Measurements from ENCODE around the gene BANP.

BANP gene

DNA sequence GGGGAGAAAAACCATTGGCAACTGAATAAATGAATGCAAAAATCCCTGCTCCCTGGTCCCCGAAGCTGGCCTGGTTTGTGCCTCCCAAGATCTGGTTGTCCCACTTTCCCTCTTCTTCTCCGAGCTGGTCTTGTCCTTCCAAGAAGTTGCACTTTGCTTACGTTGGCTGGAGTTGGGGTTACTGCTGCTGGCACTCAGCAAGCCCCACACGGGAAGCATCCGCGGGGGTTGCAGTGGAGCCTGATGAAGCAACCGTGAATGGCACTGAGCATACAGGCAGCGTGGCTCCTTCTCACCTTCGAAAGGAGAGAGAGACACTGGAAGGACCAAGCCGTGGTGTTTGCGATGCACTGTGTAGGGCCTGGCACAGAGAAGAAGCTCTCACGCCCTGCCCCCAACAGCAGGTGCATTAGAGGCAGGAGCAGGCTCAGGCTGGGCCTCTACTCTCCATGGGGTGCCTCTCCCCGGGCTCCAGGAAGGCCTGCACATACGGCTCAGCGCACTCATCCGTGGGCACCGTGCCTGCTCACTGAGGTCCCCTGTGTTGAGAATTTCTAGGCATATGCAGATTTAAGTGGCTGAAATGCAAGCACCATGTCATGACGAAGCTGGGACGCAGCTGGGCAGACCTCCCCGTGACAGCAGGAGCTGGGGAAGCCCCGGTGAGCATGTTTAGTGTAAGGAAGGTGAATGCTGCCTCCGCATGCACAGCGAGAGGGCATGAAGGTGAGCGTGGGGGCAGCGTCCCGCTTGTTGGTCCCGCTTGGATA is 27.0 kb upstream of the BANP start:
- in situ Hi-C loops (cut with MboI; ENCODE audit: low pct_unique_long_range_greater_than_20kb, low sequenced_read_pairs, unreplicated experiment): no loop called here
- TF ChIP-seq, protein P1, sequence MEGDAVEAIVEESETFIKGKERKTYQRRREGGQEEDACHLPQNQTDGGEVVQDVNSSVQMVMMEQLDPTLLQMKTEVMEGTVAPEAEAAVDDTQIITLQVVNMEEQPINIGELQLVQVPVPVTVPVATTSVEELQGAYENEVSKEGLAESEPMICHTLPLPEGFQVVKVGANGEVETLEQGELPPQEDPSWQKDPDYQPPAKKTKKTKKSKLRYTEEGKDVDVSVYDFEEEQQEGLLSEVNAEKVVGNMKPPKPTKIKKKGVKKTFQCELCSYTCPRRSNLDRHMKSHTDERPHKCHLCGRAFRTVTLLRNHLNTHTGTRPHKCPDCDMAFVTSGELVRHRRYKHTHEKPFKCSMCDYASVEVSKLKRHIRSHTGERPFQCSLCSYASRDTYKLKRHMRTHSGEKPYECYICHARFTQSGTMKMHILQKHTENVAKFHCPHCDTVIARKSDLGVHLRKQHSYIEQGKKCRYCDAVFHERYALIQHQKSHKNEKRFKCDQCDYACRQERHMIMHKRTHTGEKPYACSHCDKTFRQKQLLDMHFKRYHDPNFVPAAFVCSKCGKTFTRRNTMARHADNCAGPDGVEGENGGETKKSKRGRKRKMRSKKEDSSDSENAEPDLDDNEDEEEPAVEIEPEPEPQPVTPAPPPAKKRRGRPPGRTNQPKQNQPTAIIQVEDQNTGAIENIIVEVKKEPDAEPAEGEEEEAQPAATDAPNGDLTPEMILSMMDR (IDR thresholded peaks at IDR 0.05; ENCODE audit: extremely low read depth, insufficient read depth, missing control alignments): no peak
- peak; percentile 90 for DNase-seq (ENCODE audit: low spot score)

GRCh38 chr16:87924811-87925670 is 26.2 kb upstream of the BANP start:
- in situ Hi-C loops (cut with MboI; ENCODE audit: low pct_unique_long_range_greater_than_20kb, low sequenced_read_pairs, unreplicated experiment): no loop called here
- TF ChIP-seq, protein P1 (IDR thresholded peaks at IDR 0.05; ENCODE audit: extremely low read depth, insufficient read depth, missing control alignments): no peak
- DNase-seq (ENCODE audit: low spot score): no peak

DNA sequence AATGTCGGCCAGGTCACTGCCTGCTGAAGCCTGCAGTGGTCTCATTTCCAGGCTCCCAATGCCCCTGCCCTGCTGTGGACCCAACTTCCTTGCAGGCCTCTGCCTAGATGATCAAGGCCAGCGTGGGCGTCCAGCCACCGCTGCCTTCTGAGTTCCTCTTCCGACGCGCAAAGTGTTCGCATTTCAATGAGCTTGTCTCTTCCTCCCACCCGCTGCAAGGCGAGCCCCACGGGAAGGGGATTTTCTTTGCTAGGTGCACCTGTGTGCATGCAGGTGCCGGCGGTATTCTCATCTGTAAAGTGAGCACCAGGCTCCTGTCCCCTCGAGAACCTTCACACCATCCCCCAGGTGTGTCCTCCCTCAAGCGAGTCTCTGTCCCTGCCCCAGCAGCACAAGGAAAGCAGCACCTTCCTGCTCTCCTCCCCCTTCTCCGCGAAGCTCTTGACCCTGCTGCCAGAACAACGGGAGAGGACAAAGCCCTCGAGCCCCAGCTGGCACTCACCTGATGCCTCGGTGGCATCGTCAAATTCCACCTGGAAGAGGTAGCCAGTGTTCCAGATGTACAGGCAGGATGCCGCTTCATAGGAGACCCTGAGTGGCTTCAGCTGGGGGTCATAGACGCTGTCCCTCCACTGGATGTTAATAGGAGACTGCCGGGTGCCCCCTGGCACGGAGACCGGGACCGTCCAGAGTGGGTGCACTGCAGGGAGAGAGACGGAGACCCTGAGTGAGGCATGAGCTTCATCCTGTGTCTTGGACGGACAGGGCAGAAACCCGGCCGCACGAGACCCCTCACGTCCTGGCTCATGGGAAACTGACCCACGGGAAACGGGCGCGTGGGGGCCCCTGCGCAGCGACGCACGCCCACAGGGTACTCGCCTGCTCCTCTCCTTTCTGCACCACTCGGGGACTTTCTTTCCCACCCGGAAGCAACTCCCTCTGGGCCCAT is 24.7 kb upstream of the BANP start:
- DNase-seq (ENCODE audit: low spot score): peak; percentile 79
- TF ChIP-seq, protein P1 (IDR thresholded peaks at IDR 0.05; ENCODE audit: extremely low read depth, insufficient read depth, missing control alignments): no peak
- in situ Hi-C loops (cut with MboI; ENCODE audit: low pct_unique_long_range_greater_than_20kb, low sequenced_read_pairs, unreplicated experiment): no loop called here

- TF ChIP-seq, protein P1 (IDR thresholded peaks at IDR 0.05; ENCODE audit: extremely low read depth, insufficient read depth, missing control alignments): no peak
- in situ Hi-C loops (cut with MboI; ENCODE audit: low pct_unique_long_range_greater_than_20kb, low sequenced_read_pairs, unreplicated experiment): no loop called here
- DNase-seq (ENCODE audit: low spot score): no peak
These were observed 24.1 kb upstream of the BANP start for GRCh38 chr16:87927195-87927562.

GRCh38 chr16:87929986-87930385 is 21.2 kb upstream of the BANP start:
- TF ChIP-seq, protein P1 (IDR thresholded peaks at IDR 0.05; ENCODE audit: extremely low read depth, insufficient read depth, missing control alignments): no peak
- DNase-seq (ENCODE audit: low spot score): no peak
- in situ Hi-C loops (cut with MboI; ENCODE audit: low pct_unique_long_range_greater_than_20kb, low sequenced_read_pairs, unreplicated experiment): no loop called here

DNA sequence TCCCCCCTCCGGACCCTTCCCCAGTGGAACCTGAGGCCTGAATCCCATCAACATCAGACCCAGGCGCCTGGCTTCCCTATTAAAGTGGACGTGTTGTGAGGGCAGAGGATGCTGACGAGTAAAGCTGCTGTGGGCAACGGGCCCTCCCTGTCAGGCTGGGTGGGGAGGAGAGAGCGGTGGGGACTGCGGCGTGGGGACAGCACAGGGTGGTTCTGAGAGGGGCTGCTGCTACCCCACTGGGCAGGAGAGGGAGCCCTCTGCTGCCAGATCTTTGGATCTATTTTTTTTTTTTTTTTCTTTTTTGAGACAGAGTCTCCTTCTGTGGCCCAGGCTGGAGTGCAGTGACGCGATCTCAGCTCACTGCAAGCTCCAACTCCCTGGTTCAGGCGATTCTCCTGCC is 20.8 kb upstream of the BANP start:
- in situ Hi-C loops (cut with MboI; ENCODE audit: low pct_unique_long_range_greater_than_20kb, low sequenced_read_pairs, unreplicated experiment): no loop called here
- TF ChIP-seq, protein P1 (IDR thresholded peaks at IDR 0.05; ENCODE audit: extremely low read depth, insufficient read depth, missing control alignments): peak; percentile 28
- DNase-seq (ENCODE audit: low spot score): no peak

Measured in GM13977 (cell line).